A673 (cell line): ENCODE results near the gene RACK1.

Source experiments
- EZH2 ChIP-seq: fragments of 200-600 bp; sonication (generic); IDR thresholded peaks from 2 replicates; pipeline ENCODE4 v1.6.1; 2017; ENCODE audit warnings: borderline replicate concordance, low read depth, mild to moderate bottlenecking, mixed read lengths, antibody characterized with exemption, low read length; ENCODE audit not compliant: poor library complexity, severe bottlenecking
- TF ChIP-seq, protein P1 (sequence below): fragments of 300-800, 200-600 bp; sonication (generic); conservative IDR thresholded peaks from 2 replicates; pipeline ENCODE4 v1.5.1; 2017; ENCODE audit warnings: low read depth, mild to moderate bottlenecking, antibody characterized with exemption, low read length, moderate library complexity, mixed read lengths

DNA sequence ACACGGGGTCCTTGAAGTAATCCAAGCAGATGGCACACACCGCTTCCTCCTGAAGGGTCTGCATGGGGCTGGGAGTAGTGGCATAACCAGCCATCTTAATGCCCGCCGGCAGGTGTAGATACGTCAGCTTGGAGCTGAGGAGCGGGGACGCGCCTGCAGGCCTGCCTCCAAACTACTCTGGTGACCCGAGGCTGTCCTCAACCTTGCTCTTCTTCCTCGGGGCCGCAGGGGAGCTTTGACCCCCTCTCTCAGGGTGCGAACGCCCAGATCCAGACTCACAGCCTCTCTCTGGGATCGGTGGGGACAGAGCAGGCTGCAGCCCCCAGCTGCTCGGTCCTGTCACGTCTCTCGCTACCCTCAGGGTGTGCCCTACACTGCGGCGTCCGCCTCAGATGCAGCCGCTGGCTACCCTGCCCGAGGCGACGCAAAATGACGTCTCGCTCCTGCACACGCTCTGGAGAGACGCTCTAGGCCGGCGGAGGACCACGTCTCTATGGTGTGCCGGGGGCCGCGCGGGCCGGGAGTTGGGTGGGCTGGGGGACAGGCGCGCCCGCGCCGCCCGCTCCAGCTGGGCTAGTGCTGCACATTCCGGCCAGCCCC, 17.1 kb upstream of the RACK1 start, which contains the start of gene TRIM52:
- no peak for TF ChIP-seq EZH2
- TF ChIP-seq, protein P1, sequence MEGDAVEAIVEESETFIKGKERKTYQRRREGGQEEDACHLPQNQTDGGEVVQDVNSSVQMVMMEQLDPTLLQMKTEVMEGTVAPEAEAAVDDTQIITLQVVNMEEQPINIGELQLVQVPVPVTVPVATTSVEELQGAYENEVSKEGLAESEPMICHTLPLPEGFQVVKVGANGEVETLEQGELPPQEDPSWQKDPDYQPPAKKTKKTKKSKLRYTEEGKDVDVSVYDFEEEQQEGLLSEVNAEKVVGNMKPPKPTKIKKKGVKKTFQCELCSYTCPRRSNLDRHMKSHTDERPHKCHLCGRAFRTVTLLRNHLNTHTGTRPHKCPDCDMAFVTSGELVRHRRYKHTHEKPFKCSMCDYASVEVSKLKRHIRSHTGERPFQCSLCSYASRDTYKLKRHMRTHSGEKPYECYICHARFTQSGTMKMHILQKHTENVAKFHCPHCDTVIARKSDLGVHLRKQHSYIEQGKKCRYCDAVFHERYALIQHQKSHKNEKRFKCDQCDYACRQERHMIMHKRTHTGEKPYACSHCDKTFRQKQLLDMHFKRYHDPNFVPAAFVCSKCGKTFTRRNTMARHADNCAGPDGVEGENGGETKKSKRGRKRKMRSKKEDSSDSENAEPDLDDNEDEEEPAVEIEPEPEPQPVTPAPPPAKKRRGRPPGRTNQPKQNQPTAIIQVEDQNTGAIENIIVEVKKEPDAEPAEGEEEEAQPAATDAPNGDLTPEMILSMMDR = no peak
